Hematopoietic multipotent progenitor cell (in vitro differentiated cells): Measurements from ENCODE around the gene MARCHF7. TPM values are rescaled to one million over a fixed set of nuclear protein-coding genes. Genes with fewer than 3 reads are reported as not detected.
"Not testable (repeated sequence)": the region's sequence is repeated elsewhere in the genome, so short reads cannot be mapped to it uniquely, and the experiment has no call there.

Experiments
- DNase-seq, 3 donors: peaks; one replicate each; pipeline ENCODE4 v3.0.0-alpha.2; 2011 to 2015; ENCODE audit warnings: low read depth in 2 of 3, low spot score in 2 of 3
- total RNA-seq: library from RNA; depleted of rRNA; stranded (reverse); fragments of >200 nt; gene quantifications from one replicate; pipeline ENCODE4 v1.2.3, GENCODE V29; 2012

The MARCHF7 gene
- 59.2 TPM for total RNA-seq

GRCh38 chr2:159712143-159712928, at the start of gene MARCHF7:
TSS of gene MARCHF7 (plus strand) at chr2:159712506. CDS start at chr2:159729023, 16,517 bp downstream.
- peak; percentile 88 to 98 (median 97) for DNase-seq

DNA sequence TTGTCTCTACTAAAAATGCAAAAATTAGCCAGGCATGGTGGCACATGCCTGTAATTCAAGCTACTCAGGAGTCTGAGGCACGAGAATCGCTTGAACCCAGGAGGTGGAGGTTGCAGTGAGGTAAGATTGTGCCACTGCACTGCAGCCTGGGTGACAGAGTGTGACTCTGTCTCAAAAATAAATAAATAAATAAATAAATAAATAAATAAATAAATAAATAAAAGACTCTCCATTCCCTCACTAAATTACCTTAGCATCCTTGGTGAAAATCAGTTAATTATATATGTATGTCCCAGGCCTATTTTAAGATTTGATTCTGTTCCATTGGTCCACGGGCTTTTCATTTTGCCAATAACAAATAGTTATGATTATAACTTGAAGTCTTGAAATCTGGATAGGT, 44.9 kb upstream of the MARCHF7 start:
- not testable (repeated sequence) for DNase-seq

DNA sequence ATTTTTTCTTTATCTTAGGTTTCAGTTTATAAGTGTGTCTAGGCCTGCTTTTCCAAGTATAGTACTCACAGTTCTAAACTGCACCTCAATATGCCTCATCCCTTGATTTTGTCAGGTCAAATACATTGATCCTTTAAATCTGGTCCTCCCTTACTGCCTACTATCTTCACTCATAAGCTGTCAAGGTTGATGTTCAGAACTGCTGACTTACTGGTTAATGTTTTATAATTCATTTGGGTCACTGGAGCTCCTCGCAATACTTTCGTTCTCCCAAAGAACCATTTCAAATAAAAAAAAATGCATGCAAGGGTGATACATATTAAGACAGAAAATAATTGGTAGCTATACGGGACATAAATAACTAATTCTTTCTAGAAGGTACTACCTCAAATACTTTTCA, 41.3 kb upstream of the MARCHF7 start:
- no peak for DNase-seq

DNA sequence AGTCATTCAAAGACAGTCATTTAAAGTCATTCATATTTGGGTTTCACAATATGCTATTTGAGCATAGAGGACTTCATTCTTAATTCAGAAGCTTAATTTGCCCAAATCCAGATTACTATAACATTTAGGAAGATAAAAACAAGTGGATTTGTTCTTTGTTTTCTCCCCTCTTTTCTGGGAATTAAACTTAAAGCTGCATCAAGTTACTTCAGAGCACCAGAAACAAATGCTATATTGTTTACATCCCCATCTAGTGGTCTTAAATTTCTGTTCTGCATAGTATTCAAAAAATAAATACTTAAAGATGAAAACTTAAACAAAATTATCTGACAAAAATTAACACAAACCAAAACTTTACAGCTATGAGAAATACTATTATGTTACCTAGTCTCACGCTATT, 34.7 kb upstream of the MARCHF7 start:
- DNase-seq: peak in 1 of 3 donors; percentile 37

DNA sequence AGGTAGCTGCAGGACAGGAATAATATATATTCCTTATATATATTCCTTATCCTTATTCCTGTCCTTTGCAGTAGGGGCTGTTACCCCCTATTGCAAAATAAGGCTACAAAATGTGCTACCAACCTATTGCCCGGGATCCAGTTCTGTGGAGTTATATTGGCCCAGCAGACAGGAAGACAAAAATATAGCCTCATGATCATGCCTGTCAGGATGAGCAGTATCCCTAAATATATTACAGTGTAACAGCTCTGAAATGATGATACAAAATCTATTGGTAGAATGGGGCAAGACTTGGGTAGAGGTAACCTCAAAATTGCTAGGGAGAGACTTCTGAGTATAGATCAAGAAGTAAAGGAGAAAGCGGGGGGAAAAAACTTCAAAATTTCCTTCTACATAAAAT, 31.6 kb upstream of the MARCHF7 start:
- DNase-seq: no peak

DNA sequence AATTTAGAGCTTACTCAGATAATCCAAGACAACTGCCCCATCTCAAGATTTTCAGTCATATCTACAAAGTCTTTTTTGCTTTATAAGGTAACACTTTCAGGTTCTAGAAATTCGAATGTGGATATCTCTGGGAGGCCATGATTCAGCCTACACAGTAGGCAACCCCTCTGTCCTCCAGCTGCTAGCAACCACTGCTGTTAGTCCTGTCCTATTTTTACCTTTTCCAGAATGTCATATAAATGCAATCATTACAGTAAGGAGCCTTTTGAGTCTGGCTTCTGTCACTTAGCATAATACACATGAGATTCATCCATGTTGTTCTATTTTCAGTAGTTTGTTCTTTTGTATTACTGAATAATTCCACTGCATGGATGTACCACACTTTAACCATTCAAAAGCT, 28.5 kb upstream of the MARCHF7 start:
- no peak for DNase-seq

DNA sequence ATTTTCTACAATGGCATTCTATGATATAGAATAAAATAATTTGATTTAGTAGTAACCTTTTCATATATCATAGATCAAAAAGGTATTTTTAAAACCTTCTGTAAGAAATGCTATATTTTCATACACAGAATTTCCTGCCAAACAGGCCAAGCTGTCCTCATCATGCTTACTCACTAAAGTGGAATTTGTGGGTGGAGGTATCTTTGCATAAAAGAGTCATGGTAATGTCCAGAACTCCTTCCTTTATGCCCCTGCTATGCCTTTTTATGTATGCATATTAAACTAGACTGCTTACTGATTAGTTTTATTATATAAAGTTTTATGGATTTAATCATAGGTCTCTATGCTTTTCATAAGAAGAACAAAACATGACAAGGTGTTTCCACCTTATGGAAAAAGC, 27.5 kb upstream of the MARCHF7 start:
- no peak for DNase-seq

DNA sequence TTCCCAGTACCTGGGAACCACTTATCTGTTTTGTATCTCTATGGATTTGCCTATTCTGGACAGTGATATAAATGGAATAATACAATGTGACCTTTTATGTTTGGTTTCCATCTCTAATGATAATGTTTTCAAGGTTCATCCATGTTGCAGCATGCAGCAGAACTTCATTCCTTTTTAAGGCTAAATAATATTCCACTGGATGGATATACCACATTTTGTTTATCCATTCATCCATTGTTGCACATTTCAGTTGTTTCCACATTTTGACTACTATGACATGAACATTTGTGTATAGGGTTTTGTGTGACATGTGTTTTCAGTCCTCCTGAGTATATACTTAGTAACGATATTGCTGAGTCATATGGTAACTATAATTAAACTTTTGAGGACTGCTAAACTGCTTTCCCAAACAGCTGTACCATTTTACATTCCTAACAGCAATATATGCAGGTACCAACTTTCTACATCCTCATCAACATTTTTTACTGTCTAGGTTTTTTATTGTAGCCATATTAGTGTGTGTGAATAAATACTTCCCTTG, 17.7 kb upstream of the MARCHF7 start:
- no peak for DNase-seq

DNA sequence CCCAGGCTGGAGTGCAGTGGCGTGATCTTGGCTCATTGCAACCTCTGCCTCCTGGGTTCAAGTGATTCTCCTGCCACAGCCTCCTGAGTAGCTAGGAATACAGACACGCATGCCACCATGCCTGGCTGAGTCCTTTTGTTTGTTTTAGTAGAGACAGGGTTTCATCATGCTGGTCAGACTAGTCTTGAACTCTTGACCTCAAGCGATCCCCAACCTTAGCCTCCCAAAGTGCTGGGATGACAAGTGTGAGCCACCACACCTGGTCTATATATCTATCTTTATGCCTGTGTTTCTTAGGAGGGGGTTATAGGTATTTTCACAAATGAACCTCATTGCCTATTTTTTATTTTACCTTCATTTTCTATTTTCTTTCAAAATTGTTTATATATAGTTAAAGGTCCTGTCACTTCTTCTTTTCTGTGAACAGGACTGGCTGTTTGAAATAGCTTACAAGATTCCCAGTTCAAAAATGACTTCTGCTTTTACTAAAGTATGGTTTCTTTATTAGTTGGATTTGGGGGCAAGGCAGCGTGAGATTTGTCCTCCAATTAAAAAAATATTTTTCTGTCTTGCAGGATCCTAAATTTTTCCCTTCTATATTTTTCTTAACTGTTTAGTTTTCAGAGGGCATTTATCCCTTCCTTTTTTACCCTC, 16.4 kb upstream of the MARCHF7 start:
- DNase-seq: peak in 1 of 3 donors; percentile 52

- no peak for DNase-seq
Observed at GRCh38 chr2:159703491-159703890, 8.8 kb upstream of the MARCHF7 start.

DNA sequence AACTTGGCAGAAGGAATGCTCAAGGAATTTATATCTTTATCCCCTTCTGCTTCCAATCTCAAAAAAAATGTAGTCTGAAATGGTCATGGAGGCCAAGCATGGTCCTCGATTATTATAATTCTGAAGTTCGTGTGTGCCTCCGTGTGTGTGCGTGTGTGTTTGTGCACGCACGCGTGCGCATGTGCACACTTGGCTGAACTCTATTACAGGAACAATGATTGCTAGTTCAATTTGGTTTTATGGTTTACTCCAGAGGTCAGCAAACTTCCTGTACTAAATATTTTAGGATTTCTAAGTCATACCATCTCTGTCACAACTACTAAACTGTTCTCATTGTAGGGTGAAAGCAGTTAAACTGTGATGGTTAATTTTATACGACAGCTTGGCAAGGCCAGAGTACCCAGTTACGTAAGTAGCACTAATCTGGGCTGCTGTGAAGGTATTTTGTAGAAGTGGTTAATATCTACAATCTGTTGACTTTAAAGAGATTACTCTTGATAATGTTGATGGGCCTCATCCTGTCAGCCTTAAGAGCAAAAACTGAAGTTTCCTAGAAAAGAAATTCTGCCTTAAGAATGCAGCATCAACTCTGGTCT, 5.8 kb upstream of the MARCHF7 start:
- DNase-seq: no peak

DNA sequence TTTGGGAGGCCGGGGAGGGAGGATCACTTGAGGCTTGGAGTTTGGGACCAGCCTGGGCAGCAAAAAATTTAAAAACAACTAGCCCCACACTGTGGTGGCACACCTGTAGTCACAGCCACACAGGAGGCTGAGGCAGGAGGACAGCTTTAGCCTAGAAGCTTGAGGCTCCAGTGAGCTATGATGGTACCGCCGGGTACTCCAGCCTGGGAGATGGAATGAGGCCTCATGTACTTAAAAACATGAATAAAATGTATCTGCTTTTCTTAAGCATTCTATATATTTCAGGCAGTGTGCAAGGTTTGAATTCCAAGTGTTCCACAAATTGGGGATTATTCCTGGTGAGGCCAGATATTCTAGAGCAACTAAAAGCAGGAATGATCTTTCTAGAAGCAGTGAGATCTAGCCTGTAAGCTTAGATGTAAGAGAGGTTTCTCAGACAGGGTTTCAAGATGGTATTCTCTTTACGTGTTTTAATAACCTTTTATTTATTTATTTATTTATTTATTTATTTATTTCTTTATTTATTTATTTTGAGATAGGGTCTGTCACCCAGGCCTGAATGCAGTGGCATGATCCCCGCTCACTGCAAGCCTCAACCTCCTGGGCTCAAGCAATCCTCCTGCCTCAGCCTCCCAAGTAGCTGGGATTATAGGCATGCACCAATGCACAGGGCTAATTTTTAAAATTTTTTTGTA, 4.1 kb upstream of the MARCHF7 start:
- no peak for DNase-seq

- peak in 1 of 3 donors; percentile 22 for DNase-seq
Observed at GRCh38 chr2:159710601-159711180, 1.6 kb upstream of the MARCHF7 start.

DNA sequence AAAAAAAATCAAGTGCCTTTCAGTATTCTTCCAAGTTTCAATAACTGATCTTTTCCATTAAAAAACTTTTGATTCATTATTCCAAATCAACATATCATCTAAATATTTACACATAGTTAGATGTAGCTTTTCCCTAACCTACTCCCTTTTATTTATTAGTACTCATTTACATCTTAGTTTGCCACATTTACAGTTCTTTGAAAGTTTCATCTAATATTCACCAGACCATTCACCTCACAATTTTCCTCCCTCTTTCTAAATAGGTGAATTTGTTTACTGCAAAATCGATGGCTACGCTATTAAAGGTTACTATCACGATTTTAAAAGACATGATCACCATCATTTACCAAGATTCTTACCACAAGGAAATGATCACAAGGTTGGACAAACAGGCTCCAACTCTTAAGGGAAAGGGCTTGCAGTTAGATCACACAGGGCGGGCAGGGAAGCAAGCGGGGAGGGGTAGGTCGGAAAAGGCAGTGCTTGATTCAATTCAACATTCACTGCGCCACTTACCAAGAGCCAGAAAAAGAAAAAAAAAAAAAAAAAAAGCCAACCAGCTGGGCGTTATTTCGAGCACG, 654 bp upstream of the MARCHF7 start:
- no peak for DNase-seq

DNA sequence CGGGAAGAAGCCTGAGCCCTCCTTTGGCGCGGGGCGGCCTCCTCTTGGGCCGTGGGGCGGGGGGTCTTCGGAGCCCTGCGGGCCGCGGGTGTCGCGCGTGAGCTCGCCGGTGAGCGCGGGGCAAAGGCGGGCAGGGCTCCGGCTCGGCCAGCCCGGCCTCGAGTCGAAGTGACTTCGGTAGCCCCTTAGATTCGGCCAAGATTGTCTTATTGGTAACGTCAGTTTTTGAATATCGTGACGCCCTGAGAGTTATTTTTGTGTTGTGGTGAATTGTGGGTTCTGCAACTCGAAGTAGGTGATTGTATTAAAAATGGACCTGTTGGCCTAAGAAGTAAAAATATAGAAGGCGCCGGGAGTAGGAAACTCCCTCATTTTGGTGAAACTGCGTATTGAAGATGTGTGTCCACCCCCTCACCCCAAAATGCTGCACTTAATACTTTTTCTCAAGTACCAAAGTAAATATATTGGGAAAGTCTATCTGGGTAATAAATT, 669 bp downstream of the MARCHF7 start:
- peak in 2 of 3 donors; percentile 17 to 52 for DNase-seq

DNA sequence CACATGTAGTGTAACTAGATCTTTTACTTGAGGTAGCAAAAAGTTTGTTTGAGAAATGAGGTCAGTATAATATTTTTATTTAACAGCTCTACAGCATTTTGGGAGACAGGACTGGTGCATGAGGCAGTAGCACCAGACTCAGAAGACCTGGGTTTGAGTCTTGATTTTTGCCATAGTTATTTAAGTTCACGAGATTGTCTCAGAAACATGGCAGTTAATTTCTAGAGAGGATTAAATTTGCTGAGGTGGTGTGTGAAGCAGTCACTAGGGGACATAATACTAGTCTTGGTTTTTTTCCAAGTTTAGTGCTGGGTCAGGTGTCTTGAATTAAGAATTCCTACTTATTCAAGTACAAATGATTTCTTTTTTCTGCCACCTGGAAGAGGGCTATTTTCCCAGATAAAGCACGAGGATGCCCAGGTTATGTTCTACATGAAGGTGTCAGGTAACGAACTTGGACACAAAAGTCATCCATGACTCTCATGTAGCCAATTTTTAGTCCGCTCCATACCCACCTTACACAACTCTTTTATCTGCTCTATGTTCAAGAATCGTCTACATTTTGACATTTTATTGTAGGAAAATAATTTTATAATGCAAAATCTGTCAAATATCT, 1.4 kb downstream of the MARCHF7 start:
- DNase-seq: peak in 1 of 3 donors; percentile 43

DNA sequence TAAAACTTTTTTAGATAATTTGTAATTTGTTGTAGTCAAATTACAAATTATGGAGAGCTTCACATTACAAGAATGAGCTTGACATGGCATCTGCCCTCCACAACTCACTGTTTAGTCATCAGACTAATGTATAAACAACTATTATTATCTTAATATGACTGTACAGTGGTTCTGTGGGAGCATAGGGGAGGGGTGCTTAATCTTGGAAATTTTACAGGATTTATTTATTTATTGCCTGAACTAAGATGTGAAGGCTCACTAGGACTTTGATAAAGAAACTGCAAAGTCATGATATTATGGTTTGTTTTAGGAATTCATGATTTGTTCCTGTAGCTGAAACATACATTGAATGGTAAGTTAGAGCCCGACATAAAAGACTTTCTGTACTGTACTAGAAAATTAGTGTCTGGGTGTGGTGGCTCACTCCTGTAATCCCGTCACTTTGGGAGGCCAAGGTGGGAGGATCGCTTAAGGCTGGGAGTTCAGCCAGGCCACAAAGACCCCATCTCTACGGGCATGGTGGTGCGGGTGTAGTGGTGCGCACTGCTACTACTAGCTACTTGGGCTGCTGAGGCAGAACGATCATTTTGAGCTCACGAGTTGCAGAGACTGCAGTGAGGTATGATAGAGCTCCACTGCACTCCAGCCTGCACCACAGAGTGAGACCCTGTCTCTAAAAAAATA, 2.1 kb downstream of the MARCHF7 start:
- DNase-seq: no peak

DNA sequence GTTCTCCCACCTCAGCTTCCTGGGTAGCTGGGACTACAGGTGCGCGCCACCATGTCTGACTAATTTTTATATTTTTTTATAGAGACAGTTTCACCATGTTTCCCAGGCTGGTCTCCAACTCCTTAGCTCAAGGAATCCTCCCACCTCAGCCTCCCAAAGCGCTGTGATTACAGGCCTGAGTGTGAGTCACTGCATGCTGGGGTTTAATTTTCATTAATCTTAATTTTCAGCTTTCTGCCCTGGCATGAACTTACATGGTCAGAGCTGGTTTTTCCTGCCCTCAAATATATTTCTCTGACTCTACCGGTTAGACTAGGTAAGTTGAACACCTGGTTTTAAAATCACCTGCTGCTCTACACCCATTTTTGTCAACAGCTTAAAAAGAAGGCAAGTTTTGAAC, 3.1 kb downstream of the MARCHF7 start:
- DNase-seq: no peak

- not testable (repeated sequence) for DNase-seq
Observed at GRCh38 chr2:159716409-159716808, 4.1 kb downstream of the MARCHF7 start.
